OCI-LY3 (cell line): ENCODE measurements around the gene CDC40.

Source experiments
- EZH2phosphoT487 ChIP-seq: fragments of 200-600 bp; shearing (Covaris generic); IDR thresholded peaks from 2 replicates; pipeline ENCODE4 v1.6.1; 2018; ENCODE audit warnings: antibody characterized with exemption, mixed run types, low read depth
- TF ChIP-seq, protein P1 (sequence below): fragments of 200-600, 300-600 bp; sonication (generic); IDR thresholded peaks from 2 replicates; pipeline ENCODE4 v1.5.1; 2014; ENCODE audit warnings: antibody characterized with exemption, low read length, low read depth

DNA sequence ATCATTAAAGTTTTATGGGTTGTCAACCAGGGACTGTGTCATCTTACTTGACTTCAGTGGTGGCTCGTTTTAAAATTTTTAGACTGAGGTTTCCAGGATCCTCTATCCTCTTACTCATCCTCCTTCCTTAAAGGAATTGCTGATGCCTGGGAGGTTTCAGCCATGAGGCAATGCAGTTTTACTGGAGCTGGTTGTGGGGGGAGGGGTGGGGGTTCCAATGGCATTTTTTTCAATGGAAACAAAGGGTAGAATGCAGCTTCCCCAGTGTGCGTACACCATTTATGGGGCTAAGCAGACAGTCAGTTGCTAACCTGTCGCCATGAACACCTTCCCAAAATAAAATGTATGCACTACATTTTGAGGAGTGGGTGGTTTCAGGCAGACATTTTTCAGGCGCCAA lies 89.9 kb downstream of the CDC40 start:
- TF ChIP-seq, protein P1, sequence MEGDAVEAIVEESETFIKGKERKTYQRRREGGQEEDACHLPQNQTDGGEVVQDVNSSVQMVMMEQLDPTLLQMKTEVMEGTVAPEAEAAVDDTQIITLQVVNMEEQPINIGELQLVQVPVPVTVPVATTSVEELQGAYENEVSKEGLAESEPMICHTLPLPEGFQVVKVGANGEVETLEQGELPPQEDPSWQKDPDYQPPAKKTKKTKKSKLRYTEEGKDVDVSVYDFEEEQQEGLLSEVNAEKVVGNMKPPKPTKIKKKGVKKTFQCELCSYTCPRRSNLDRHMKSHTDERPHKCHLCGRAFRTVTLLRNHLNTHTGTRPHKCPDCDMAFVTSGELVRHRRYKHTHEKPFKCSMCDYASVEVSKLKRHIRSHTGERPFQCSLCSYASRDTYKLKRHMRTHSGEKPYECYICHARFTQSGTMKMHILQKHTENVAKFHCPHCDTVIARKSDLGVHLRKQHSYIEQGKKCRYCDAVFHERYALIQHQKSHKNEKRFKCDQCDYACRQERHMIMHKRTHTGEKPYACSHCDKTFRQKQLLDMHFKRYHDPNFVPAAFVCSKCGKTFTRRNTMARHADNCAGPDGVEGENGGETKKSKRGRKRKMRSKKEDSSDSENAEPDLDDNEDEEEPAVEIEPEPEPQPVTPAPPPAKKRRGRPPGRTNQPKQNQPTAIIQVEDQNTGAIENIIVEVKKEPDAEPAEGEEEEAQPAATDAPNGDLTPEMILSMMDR = no peak
- TF ChIP-seq EZH2phosphoT487 = no peak
